ENCODE results near the gene TNNI3K.

Gene TNNI3K

DNA sequence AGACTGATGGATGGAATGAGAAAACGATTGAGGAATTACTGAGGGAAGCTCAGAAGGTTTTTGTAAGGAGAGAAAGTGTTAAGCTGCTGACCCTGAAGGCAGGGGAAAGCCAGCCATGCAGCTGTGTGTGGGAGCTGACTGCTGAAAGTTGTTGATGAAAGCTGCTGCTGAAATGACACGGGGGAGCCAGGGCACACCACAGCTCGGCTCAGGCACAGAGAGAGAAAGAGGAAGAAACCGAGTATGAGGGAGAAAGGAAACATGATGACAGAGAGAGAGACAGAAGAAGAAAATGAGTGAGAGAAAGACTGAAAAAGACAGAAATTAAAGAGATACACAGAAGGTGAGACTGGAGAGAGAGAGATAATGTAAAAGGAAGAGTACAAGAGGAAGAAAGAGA lies 161.7 kb downstream of the TNNI3K start:
- no peak for DNase-seq

DNA sequence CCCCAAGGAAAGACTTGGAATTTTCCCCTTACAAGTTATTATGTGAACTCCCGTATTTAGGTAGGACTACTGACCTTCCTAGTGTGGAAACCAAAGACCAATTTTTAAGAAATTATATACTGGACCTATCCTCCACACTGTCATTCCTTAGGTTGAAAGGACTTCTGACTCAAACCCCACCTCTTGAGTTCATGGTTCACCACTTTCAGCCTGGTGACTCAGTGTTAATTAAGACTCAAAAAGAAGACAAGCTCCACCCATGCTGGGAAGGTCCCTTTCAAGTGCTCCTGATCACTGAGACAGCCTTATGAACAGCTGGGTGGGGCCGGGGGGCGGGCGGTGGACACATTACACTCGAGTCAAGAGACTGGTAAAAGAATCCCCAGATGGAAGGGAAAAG lies 164.1 kb downstream of the TNNI3K start:
- DNase-seq = no peak

DNA sequence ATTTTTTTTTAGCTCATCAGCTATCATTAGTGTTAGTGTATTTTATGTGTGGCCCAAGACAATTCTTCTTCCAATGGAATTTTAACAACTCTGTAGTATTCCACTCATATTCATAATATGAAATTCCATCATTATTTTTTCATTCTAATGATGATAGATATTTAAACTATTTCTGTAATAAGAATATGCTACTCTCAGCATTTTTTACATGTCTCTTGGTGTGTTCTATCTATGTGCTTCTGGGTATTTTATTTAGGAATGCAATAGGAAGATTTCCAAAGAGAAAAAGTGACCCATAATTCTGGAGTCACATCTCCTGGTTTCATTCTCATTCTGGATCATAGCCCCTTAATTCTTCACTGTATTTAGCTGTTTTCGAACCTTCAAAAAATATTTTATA lies 167.7 kb downstream of the TNNI3K start:
- no peak for DNase-seq

DNA sequence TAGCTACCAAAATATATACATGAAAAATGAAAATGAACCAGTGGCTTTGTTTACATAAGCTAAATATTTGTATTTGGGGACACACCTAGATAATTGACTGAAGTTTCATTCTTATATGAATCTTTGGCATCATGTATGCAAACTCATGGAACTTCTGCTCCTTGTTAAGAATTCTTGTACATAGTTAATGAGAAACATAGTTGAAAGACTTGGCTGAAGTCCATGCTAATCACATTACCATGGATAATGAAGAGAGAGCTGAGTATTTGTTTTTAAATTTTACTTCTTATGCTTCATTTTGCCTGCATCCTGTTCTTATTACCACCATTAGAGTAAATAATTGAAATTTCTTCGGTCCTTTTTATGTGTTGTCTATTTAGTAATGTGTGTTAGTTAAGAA lies 168.4 kb downstream of the TNNI3K start:
- no peak for DNase-seq

DNA sequence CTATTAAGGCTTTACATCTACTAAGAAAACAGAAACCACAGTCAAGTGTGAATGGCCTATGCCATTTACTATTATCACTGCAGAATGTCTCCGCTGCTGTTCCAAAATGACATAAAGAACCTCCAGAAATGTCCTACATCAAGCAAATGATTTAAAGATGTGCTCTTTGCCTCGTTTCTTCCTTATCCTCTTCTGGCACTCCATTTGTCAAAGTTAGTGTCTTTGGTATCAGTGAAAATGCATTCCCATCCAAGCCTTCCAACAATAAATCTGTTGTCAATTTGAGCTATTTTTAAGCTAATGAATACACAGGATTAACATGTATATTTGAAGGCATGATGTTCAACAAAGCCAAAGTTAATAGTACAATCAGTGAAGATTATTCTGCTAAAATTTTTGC lies 171.6 kb downstream of the TNNI3K start:
- no peak for DNase-seq

DNA sequence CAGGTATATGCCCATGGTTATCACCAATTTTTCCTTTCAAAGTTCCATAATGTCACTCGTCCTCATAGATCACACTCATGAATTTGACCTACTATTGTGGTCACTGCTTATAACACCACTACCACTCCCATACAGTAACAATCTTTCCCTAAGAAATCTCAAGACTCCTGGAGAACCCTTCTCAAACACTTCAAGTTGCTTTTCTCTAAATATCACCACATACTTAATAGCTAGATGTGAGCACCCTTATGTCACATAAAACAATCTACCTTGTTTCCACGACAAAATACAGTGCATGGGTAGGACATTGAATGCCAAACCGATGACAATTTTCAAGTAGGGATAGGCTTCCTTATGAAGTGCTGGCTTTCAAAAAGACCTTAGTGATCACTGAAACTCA lies 172.7 kb downstream of the TNNI3K start:
- DNase-seq = no peak

DNA sequence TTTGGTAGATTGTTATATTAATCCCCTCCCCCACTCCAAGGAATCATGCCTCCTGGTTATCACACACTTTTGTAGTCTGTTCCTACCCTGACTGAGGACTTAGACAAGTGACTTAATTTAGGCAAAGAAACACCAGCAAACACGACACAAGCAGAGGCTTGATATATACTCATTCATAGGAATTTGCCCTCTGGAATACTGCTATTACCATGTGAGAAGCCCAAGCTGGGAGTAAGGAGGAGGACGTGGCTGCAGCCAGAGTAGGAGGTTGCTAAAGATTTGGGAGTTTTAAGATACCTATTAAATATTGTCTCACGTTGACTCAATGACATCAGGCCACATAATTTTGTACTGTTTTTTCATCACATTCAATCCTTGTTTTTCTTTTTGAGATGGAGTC lies 177.1 kb downstream of the TNNI3K start:
- no peak for DNase-seq

DNA sequence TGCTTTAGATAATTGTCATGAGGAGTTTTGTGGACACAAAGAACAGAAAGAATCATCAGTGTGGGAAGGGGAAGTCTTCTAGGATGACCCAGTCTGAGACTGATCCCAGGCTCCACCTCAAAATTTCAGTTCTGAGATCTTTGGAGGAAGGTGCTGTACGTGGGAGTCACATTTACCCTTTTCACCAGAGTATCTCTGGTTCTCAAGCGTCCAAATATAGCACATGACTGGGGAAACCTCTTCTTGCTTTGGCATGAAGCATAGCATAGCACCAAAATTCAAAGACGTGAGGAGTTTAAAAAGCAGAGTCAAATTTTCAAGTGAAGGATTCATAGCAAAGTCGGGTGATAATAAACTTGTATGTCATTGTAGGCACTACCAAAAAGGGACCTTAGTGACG lies 180.7 kb downstream of the TNNI3K start:
- DNase-seq = no peak

DNA sequence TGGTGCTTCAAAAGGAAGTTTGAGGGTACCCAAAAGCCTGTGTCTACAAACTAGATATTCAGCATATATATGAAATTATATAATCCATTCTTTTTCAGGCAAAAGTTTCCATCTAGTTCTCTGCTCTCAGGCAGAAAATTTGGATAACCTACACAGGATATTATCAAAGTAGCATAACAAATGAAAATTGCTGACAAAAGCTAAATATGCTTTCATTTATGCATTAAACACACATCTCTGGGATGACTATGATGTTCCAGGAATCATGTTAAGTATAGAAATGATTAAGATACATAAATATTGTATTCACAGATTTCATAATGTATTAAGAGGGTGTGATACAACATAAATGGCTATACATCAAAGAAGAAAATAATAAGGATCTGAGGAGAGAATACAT lies 184.4 kb downstream of the TNNI3K start:
- no peak for DNase-seq

DNA sequence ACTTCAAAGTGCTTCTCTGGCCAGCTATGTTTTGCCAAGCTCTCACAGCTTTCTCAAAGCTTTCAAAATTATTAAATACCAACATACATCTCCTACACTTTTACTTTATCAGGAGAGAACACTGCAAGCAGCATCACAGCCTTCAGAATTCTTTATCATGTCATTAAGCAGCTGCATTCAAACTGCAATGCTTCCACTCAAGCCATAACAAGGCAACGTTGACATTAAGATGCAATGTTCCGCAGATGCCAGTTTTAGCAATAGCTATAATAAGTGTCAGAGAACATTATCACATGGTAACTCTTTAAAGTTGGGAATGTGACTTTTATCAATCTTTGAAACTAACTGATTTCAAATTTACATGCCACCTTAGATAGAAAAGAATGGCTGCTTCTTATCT lies 185.3 kb downstream of the TNNI3K start:
- DNase-seq = no peak

DNA sequence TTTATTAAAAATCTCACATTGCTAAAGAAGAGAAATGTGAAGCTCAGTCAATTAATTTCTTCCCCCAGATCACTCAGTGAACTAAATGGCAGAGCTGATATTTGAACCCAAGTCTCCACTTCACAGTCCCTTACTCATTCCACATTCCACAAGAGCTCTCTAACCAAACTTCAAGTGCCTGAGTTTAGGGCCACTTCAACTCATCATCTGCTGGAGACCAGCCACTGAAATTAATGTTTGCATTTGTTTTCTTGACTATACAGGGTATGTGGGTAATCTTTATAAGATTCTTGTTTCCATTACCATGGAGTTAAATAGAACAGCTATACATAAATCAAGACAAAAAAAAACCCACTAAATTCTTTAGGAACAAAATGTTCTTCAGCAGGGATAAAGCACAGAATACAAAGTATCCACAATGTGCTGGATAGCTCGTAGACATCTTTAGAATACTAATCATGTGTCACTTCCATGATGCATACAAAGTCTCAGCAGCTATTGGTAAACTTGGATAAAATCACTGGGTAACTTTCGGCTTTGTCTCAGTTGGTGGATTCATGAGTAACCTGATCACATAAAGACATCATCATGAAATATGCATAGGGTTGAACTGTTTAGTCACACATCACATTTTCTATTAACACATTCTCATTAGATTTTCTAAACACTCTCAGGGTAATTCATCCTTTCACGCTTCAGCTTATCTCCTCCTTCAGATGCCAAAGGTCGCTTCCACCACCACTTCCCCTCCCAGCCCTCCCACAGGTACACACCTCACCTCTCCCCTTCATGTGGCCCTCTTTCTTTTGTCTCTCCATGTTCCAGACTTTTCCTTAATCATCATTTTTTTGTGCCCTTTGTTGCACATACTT lies 187.5 kb downstream of the TNNI3K start:
- DNase-seq = no peak

DNA sequence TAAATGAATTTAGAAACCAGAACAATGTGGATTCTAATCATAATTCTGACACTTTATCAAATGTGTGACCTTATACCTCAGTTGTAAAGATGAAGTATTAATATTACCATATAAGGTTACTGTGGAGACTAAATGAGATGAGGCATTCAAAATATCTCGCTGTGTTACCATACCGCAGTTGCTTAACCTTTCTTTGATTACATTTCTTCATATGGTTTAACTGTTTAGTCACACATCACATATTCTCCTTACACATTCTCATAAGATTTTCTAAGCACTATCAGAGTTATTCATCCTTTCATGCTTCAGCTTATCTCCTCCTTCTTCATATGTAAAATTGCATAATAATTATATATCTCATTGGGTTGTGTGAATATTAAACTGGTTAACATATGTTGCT lies 188.3 kb downstream of the TNNI3K start:
- DNase-seq = no peak

DNA sequence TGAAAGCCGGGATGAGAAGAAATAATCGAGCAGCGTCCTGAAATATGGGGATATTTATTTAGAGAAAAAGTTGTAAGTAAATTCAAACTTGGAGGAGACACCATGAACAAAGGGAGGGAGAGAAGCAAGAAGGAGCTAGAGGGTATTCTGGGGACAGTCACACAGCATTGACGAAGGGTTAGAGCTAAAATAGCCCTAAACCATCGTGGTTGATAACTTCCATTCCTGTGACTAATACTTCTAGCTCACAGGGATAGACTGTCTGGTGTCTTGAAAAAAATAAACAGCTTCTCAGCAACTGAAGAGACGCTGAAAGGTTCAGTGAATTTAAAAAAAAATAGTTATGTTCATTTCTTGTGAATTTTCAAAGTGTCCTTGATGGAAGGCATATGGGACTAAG lies 190.5 kb downstream of the TNNI3K start:
- no peak for DNase-seq

DNA sequence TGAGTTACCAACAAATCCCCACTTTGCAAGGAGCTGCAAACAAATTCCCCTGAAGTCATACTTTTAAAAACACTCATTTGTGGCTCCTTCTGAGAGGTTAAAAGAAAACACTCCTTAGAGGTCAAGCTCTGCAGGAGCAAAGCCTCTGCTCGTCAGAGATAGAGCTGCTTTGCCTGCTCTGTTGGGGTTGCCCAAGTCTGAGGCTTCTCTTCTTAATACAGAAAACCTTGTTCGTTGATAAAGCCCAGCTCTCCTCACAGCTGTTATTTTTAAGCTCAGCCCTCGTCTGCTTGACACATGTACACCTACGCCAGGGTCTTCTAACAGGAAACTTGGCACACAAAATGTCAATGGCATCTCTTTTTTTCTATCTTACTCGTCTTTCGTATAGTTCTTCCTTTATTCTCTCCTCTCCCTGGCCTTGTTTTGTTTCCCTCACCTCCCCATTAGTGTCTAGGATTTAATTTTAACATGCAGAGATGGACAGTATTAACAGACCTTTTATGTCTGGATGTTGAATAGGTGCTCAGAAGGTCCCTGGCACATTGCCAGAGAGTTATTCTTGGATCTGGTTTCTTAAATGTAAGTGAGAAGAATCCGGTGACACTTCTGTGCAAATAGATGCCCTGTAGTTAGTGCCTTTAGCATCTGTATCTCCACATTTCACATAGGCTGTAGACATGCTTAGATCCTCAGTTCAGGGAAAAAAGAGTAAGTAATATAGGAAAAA lies 191.2 kb downstream of the TNNI3K start:
- no peak for DNase-seq

DNA sequence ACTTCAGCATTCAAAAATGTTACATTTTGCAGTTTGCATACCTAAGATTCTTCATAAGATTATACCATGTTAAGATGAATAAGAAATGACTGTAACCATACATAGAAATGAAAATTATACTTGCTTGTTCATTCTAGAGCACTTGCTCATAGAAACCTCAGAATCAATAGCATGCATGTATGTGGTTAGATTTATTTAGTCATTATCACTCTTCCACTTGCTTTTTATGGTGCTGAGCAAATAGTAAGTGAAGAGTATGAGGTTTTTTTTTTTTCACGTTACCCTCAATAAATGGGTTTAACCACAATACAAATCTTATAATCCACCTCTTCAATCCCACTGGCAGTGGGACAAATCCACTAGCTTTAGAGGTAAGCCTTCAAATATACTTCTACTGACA lies 192.5 kb downstream of the TNNI3K start:
- DNase-seq = no peak

DNA sequence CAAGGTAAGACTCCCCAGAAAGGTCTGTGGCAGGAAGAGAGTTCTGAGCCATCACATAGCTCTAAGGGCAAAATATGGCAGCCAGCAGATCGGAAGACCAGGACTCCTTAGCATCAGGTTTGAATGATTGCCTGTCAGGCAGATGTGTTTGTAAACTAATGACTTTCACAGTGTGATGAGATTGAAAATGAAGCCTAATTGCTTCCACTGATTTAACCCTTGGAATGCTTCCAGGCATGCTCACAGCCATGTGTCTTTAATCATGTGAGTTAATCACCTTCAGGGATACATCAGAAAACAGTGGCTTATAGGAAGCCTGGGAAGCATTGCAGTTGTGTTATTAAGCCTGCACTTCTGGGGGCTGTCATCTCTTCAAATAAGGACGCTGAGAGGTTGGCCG lies 194.4 kb downstream of the TNNI3K start:
- DNase-seq = no peak

DNA sequence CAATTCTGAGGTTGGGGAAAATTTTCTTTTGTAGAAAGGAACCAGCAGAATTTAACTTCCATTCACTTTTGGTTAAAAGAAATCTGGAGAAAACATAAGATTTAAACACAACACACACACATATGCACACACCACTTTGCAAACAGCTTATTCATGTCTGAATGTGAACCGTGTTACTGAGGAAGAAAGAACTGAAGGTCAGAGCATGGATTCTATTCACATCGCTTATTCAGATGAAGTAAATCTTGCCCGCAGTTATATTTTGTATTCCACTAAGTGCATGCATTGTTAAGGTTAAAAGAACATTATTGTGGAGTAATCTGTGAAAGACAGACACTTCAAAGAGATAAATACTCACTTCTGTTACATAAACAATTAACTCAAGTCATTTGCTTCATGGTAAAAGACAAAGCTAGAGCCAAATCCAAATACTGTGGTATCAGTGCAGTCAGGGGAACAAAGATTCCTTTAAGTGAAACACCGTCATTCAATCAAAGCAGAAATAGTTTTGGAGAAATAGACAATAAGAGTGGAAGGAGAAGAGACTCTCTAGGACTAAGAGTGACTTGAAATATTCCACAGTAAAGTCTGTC lies 195.3 kb downstream of the TNNI3K start:
- no peak for DNase-seq

DNA sequence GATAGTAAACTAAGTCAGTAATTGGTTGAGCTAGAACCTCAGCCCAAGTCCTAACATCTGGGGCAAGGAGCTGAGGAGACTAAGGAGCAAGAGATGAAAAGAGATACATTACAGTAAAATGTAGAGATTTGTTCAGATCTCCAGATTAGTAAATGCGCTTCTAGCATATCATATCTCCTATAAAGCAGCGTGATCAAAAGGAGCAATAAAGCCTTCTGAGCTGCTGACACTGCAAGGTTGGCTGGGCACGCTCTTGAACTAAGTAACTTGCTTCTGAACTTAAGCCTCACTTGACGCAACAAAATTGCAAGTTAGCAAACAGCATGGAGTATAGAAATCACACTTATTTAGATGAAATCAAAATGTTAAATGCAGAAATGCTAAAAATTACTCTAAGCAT lies 196.3 kb downstream of the TNNI3K start:
- DNase-seq = no peak

DNA sequence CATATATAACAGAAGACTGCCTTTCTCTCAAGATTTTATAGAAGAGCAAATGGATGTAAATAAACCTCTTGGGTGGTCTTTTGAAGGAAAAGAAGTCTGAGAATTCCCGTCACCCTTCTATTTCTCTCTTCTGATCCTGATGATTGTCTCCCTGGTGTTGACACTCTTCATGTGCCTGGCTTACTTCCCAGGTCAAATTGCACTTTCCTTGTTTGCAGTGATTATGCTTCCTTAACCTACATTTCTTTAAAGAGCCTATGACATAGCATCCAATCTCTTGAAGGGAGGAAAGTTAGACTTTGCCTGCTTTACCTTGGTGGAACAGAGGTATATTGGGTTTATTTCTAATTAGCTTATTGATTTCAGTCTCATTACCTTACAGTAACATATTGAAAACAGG lies 197.1 kb downstream of the TNNI3K start:
- no peak for DNase-seq

DNA sequence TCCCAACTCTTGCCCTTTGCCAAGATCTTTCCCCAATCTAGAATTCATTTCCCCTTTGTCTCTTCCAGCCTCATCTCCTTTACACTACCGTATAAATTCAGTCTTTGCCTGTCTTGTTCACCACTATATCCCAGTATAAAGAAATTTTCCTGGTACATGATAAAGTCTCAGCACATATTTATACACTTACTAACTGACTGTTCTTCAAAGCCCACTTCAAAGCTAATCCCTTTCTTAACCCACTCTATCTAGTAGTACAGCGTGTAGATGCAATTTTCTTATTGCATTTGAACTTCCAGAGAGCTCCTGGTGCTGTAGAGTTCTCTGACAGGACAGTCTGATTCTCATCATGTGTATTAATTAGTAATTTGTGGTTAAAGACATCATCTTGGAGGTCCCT lies 199.1 kb downstream of the TNNI3K start:
- DNase-seq = no peak

DNA sequence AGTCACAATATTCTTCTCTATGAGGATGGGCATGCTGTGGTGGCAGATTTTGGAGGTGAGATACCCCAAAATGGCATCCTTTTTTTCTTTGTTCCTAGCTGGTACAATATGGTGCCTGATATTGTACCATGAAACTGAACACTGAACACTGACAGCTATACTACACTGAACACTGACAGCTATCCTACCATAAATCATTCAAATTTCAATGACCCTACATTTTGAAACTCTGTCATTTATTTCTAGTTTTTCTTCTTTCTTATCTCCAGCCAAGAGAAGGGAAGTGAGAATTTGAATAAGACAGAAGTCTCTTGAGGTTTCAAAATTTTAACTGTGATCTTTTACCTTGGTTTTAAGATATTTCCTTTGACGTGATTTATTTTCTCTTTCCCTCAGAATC lies 200.9 kb downstream of the TNNI3K start:
- no peak for DNase-seq

DNA sequence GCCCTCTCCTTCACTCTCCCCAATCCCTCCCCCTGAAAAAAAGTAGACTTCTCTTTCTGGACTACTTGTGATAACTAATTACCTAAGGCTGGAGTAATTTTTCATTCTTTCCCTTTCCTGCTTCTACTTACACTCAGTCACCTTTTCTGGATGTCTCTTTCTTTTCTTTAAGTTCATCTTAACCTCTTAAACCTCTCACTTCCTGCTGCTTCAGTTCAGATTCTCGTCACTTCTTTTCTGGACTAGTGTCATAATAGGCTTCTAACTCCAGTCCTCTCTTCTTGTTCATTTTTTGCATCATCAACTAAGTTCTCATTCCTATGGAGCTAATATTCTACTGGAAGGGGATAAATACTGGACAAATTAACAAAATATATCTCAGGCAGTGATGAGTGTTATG lies 201.8 kb downstream of the TNNI3K start:
- no peak for DNase-seq

DNA sequence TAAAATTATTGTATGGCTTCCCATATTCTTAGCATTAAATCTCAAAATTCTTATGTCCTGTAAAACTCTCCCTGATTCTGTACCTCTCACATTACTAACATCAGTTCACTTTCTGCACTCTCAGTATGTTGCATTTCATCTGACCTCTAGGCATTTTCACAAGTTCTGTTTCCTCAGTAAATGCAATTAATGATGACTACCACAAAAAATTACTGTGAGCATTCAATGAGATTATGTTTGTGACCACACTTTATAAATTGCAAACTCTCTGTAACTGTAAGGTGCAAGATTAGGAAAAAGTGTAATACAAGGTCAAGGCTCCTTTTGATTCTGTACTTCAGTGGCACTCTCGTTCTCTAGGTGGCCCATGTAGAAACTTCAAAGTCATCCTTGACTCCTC lies 216.8 kb downstream of the TNNI3K start:
- no peak for DNase-seq

DNA sequence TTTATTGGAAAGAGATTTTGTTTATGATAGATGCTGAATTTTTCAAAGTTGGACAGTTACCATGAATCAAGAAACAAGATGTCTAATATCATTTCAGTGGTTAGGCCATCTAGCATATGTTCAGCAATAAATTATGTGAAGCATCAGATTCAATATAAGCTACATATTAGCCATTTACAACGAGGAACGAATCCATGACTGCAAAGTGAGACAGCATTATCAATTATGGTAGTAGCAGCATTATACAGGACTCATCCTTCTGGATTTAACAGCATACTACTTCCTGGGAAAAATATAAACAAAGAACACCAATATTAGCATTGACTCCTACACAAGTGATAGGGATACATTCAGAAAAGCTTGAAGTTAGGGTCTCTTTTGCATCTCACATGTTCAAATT lies 218.1 kb downstream of the TNNI3K start:
- DNase-seq = no peak

All from NCI-H1092 treated with DMSO at 0.1 percent for 48 hours (cell line).